Stimulated activated memory B cell treated with anti-CD40 and anti-IgM and Interleukin-4, amounts not matched to agents 10 μg/mL and 1 μg/mL and 100 μg/mL, for 72 hours (primary cell): ENCODE data around the gene CNTD1.
A peak's percentile ranks its signal among the peaks of the same experiment; 100 is the strongest.
"Not testable (repeated sequence)": the region's sequence is repeated elsewhere in the genome, so short reads cannot be mapped to it uniquely, and the experiment has no call there.

Experiments
- ATAC-seq: fragments of 150-1000 bp; cut with Tn5 transposase; 2 replicates; pipeline ENCODE4 v1.10.0; 2021
- H3K27ac Mint-ChIP-seq: one replicate; pipeline ENCODE4 v1.8.0; 2022; ENCODE audit warnings: mild to moderate bottlenecking, mixed read lengths
- H3K27me3 Mint-ChIP-seq: one replicate; pipeline ENCODE4 v1.8.0; 2022; ENCODE audit warnings: mixed read lengths
- H3K36me3 Mint-ChIP-seq: one replicate; pipeline ENCODE4 v1.8.0; 2022; ENCODE audit warnings: mixed read lengths
- H3K4me1 Mint-ChIP-seq: one replicate; pipeline ENCODE4 v1.8.0; 2022; ENCODE audit warnings: mixed read lengths
- H3K4me3 Mint-ChIP-seq: one replicate; pipeline ENCODE4 v1.8.0; 2022; ENCODE audit warnings: mild to moderate bottlenecking, moderate library complexity, mixed read lengths
- H3K9me3 Mint-ChIP-seq: one replicate; pipeline ENCODE4 v1.8.0; 2022; ENCODE audit warnings: mixed read lengths

CNTD1 gene

GRCh38 chr17:42844761-42845555 lies 46.3 kb downstream of the CNTD1 start:
- H3K27me3 Mint-ChIP-seq: no peaks in the 10 kb centered on the region
- H3K36me3 Mint-ChIP-seq: peaks cover 47% of the 10 kb centered on the region
- ATAC-seq: peak; percentile 35
- H3K9me3 Mint-ChIP-seq: no peaks in the 10 kb centered on the region
- H3K4me1 Mint-ChIP-seq: peaks cover 10% of the 10 kb centered on the region
- H3K27ac Mint-ChIP-seq: no peak overlapping the region
- no peak overlapping the region for H3K4me3 Mint-ChIP-seq

DNA sequence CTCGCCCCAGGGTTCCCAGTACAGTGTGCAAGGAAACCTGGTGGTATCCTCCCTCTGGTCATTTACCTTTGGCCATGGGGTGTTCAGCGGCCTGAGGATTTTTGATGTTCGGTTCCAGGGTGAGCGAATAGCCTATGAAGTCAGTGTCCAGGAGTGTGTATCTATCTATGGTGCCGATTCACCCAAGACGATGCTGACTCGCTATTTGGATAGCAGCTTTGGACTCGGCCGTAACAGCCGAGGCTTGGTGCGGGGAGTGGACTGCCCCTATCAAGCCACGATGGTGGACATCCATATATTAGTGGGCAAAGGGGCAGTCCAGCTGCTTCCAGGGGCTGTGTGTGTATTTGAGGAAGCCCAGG lies 46.9 kb downstream of the CNTD1 start:
- Mint-ChIP-seq H3K4me1 (peaks cover 10% of the 10 kb centered on the region), H3K9me3 (no peaks in the 10 kb centered on the region), H3K27ac (peak overlapping the region; percentile 50), H3K4me3 (no peak overlapping the region), H3K27me3 (no peaks in the 10 kb centered on the region), H3K36me3 (peaks cover 47% of the 10 kb centered on the region)
- no peak for ATAC-seq

DNA sequence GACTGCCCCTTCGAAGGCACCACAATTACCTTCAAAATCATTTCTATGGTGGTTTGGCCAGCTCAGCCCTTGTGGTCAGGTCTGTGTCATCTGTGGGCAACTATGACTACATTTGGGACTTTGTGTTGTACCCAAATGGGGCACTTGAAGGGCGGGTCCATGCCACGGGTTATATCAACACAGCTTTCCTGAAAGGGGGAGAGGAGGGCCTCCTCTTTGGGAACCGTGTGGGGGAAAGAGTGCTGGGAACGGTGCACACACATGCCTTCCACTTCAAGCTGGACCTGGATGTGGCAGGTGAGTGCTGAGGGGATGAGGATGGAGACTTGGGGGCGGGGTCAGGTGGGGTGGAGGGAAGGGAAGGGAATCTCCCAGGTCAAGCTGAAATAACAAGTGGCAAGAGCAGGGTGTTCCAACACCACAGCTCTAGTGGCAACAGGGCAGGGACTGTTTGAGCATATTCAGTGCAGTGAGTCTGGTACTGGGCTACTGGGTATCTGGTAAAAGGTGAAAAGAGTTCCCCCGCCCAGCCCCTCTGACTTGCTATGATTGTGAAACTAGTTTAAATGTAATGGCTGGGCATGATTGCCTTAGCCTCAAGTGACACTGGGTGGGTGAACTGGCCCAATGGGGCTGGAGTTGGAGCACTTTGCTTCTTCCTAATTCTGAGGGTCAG lies 47.4 kb downstream of the CNTD1 start:
- Mint-ChIP-seq H3K36me3 (peaks cover 47% of the 10 kb centered on the region), H3K27me3 (no peaks in the 10 kb centered on the region), H3K27ac (peak overlapping the region; percentile 50), H3K9me3 (no peaks in the 10 kb centered on the region), H3K4me3 (no peak overlapping the region), H3K4me1 (peaks cover 10% of the 10 kb centered on the region)
- ATAC-seq: peak; percentile 64

DNA sequence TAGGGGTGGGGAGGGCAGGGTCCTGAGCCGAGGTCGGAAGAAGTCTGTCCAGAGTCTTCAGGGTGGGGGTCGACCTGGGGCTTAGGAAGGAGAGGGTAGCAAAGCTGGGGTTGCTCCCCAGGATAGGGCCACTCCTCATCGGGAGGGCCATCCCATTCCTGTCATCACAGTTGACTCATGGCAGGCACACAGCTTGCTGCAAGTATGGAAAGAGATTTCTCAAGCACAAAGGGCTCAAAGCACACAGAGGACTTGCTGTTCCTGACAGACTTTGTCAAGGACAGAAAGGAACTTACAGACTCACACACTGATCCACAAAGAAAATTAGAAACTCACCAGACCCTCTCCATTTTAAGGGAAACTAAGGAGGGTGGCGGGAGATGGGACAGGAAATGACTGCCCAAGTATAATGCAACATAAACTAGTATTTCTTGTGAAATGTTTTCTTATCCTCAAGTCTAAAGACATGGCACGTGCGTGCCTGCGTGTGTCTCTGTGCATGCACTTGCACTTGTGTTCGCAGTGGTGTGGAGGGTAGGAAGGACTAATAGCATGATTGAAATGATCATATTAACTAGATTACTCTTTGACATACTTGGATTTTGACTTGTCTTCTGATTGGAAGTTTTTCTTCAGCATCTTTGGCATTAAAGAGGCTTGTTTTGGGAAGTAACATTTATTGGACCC lies 48.1 kb downstream of the CNTD1 start:
- peaks cover 10% of the 10 kb centered on the region for H3K4me1 Mint-ChIP-seq
- no peak for ATAC-seq
- no peak overlapping the region for H3K27ac Mint-ChIP-seq
- H3K4me3 Mint-ChIP-seq: no peak overlapping the region
- no peaks in the 10 kb centered on the region for H3K27me3 Mint-ChIP-seq
- H3K36me3 Mint-ChIP-seq: peaks cover 41% of the 10 kb centered on the region
- no peaks in the 10 kb centered on the region for H3K9me3 Mint-ChIP-seq

DNA sequence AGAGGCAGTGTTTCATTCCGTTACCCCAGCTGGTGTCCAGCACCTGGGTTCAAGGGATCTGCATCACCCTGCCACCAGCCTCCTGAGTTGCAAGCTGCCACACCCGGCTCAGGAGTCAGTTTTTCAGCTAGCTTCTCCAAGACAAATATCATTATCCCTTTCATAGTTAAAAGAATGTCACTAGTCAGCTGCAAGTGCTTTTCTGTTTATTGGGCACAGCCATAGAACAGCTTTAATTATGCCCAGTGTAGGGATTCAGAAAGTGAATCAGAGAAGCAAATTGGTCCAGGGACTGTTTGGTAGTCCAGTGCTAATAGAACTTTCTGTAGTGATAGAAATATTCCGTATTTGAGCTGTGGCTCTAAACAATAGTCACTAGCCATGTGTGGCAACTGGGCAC lies 49.4 kb downstream of the CNTD1 start:
- H3K9me3 Mint-ChIP-seq: no peaks in the 10 kb centered on the region
- no peak for ATAC-seq
- H3K4me3 Mint-ChIP-seq: no peak overlapping the region
- no peaks in the 10 kb centered on the region for H3K27me3 Mint-ChIP-seq
- no peak overlapping the region for H3K27ac Mint-ChIP-seq
- H3K36me3 Mint-ChIP-seq: peaks cover 27% of the 10 kb centered on the region
- H3K4me1 Mint-ChIP-seq: peaks cover 10% of the 10 kb centered on the region

DNA sequence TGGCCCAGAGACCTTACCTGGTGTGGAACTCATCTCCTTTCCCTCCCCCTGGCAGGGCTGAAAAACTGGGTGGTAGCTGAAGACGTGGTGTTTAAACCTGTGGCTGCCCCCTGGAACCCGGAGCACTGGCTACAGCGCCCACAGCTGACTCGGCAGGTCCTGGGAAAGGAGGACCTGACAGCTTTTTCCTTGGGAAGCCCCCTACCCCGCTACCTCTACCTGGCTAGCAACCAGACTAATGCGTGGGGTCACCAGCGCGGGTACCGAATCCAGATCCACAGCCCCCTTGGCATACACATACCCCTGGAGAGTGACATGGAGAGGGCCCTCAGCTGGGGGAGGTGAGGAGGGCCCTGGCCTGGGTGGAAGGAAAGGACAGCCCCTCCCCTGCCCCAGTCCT lies 50.4 kb downstream of the CNTD1 start:
- Mint-ChIP-seq H3K36me3 (peaks cover 25% of the 10 kb centered on the region), H3K4me1 (peaks cover 10% of the 10 kb centered on the region), H3K9me3 (no peaks in the 10 kb centered on the region), H3K4me3 (no peak overlapping the region), H3K27me3 (no peaks in the 10 kb centered on the region), H3K27ac (no peak overlapping the region)
- no peak for ATAC-seq

- no peaks in the 10 kb centered on the region for H3K27me3 Mint-ChIP-seq
- ATAC-seq: no peak
- H3K27ac Mint-ChIP-seq: no peak overlapping the region
- H3K4me1 Mint-ChIP-seq: peaks cover 10% of the 10 kb centered on the region
- H3K9me3 Mint-ChIP-seq: no peaks in the 10 kb centered on the region
- H3K36me3 Mint-ChIP-seq: peaks cover 20% of the 10 kb centered on the region
- H3K4me3 Mint-ChIP-seq: no peak overlapping the region
These were observed 51.0 kb downstream of the CNTD1 start for GRCh38 chr17:42849451-42850181.

DNA sequence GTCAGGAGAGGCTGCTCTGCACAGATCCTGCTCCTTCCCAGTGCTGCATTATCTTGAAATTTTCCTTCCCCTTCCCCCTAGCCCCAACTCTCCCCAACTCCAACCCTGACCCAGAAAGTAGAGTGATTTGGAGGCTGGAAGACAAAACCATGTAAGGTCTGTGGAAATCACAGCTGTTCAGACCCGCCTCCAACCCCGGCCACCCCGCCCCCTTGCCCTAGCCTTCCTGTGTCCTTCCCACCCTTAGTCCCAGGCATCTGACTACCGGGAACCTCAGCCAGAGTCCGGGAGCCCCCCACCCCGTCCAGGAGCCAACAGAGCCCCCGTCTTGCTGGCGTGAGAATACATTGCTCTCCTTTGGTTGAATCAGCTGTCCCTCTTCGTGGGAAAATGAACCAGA lies 52.3 kb downstream of the CNTD1 start, which contains the start of gene AOC3:
Gene AOC3 (plus strand): TSS at position 246 of the 400 bp plus-strand sequence. CDS start 145 bp downstream, at position 391.
- no peak within 1 kb of the TSS for H3K4me3 Mint-ChIP-seq
- H3K27ac Mint-ChIP-seq: no peak within 1 kb of the TSS
- peaks cover 8% of the 10 kb centered on the region for H3K36me3 Mint-ChIP-seq
- no peak for ATAC-seq
- no peaks in the 10 kb centered on the region for H3K27me3 Mint-ChIP-seq
- H3K9me3 Mint-ChIP-seq: no peaks in the 10 kb centered on the region
- peaks cover 3% of the 10 kb centered on the region for H3K4me1 Mint-ChIP-seq

GRCh38 chr17:42851371-42852240 lies 52.9 kb downstream of the CNTD1 start:
- not testable (repeated sequence) for ATAC-seq, H3K4me1 Mint-ChIP-seq, H3K4me3 Mint-ChIP-seq, H3K9me3 Mint-ChIP-seq, H3K27ac Mint-ChIP-seq, H3K36me3 Mint-ChIP-seq, H3K27me3 Mint-ChIP-seq

GRCh38 chr17:42852351-42852750 lies 53.7 kb downstream of the CNTD1 start:
- Mint-ChIP-seq H3K27me3 (peaks cover 10% of the 10 kb centered on the region), H3K36me3 (peaks cover 11% of the 10 kb centered on the region), H3K27ac (no peak overlapping the region), H3K9me3 (no peaks in the 10 kb centered on the region), H3K4me3 (no peak overlapping the region), H3K4me1 (no peaks in the 10 kb centered on the region)
- ATAC-seq: no peak

DNA sequence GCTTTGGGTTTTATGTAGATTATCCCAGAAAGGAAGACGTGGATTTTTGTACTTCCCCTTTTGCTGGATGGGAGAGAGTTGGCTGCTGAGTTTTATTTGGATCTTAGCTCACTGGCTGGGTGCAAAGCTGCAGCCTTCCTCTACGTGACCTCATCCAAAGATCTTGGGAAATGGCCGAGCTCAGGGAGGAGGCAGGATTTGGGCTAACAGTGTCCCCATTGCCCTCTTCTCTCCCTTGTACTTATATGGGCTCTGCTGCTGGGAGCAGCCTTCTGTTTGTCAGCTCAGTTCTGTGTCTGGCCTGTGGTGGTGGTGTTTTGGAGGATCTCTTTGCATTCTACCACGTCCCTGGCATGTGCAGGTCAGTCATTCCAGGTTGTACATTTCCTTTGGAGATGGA lies 54.3 kb downstream of the CNTD1 start:
- H3K27me3 Mint-ChIP-seq: peaks cover 11% of the 10 kb centered on the region
- H3K9me3 Mint-ChIP-seq: no peaks in the 10 kb centered on the region
- H3K36me3 Mint-ChIP-seq: peaks cover 11% of the 10 kb centered on the region
- H3K27ac Mint-ChIP-seq: no peak overlapping the region
- H3K4me1 Mint-ChIP-seq: no peaks in the 10 kb centered on the region
- no peak for ATAC-seq
- H3K4me3 Mint-ChIP-seq: no peak overlapping the region

DNA sequence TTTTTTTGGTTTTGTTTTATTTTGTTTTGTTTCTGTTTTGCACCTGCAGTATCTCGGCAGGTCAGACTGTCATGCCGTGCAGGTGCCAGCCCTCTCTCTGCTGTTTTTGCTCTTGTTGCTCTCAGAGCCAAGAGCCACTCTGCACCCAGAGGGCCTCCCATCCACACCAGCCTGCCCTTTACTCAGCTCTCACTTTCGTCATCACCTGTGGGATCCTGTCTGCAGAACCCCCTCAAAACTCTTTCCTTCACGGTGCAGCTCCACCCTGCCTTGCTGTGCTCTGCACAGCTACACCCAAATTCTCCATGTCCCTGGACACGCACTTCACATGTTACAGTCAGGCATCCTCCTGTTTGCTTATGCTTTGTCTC lies 54.9 kb downstream of the CNTD1 start:
- ATAC-seq: no peak
- Mint-ChIP-seq H3K36me3 (peaks cover 11% of the 10 kb centered on the region), H3K4me1 (no peaks in the 10 kb centered on the region), H3K27ac (no peak overlapping the region), H3K4me3 (no peak overlapping the region), H3K27me3 (peaks cover 11% of the 10 kb centered on the region), H3K9me3 (no peaks in the 10 kb centered on the region)

GRCh38 chr17:42853968-42854790 lies 55.5 kb downstream of the CNTD1 start:
- no peak overlapping the region for H3K27ac Mint-ChIP-seq
- H3K4me3 Mint-ChIP-seq: no peak overlapping the region
- no peaks in the 10 kb centered on the region for H3K9me3 Mint-ChIP-seq
- no peaks in the 10 kb centered on the region for H3K4me1 Mint-ChIP-seq
- peaks cover 11% of the 10 kb centered on the region for H3K27me3 Mint-ChIP-seq
- ATAC-seq: no peak
- H3K36me3 Mint-ChIP-seq: peaks cover 11% of the 10 kb centered on the region
